CD4-positive, alpha-beta T cell treated with Interleukin-15 for 1 hour (primary cell): Measurements from ENCODE around the gene C7orf25.

Experiments used
- DNase-seq: peaks from one replicate; pipeline ENCODE4 v3.0.0-alpha.2; 2020

Gene C7orf25

DNA sequence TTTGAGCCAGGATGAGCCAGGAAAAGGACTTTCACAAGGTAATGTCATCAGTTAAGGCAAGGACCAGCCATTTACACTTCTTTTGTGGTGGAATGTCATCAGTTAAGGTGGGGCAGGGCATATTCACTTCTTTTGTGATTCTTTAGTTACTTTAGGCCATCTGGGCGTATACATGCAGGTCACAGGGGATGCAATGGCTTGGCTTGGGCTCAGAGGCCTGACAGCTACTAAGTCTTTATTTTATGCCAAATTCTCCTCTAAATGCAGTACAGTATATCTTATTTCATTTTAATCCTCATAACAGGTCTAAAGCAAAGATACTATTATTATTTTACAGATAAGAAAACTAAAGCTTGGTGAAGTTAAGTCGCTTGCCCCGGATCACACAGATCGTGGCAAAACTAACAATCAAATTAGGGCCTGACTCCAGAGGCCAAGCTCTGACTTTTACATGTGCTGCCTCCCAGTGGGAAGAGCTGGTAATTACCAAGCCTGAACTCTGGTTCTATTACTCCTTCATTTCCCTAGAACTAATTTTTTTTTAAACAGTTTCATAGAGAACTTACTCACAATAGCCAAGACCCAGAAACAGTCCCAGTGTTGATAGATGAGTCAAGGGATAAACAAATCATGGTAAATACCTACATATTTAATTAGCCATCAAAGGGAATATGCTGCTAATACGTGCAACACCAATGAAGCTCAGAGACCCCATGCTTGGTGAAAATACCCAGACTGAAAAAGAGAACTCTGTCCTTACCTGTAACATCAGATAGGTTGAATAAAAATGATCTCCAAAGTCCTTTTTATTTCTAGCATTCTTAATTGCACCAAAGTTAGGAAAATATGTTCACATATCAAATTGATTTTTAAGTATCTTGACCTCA, 35.4 kb downstream of the C7orf25 start:
- no peak for DNase-seq

DNA sequence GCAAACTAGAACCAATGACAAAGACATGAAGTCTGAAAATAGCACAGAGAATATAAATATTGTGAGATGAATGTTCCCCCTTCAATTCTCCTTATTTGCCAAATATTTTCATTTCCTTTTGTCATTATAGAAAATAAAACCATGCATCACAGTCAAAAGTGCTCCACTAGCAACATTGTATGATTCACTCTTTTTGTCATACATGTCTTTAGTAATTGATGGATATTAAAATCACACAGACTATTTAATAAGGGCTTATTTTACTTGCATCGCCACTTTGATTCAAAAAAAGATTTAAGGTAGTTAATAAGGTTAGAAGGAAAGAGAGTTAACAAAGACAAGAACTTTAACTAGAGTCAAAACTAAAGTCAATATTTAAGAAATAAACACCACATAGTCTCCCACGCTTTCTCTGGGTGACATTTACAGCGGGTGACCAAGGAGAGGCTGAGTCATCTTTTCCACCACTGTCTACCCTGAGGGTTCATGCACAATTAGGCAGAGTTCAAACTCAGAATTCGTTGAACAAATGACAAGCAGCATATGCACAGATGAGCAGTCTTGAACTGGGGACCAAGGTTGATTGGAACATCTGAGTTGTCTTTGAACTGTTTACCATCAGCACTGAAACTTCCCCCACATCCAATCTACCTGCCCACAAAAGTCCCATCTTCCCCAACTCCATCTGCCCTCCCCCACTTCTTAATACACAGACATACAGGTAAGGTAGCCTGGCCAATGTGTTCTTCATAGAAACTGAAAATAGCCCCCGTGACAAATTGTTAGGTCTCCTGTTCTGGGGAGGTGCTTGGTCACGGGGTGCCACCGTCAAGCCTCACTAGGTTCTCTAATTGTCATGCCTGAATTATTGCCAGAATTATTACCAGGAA, 42.5 kb downstream of the C7orf25 start:
- DNase-seq = no peak

DNA sequence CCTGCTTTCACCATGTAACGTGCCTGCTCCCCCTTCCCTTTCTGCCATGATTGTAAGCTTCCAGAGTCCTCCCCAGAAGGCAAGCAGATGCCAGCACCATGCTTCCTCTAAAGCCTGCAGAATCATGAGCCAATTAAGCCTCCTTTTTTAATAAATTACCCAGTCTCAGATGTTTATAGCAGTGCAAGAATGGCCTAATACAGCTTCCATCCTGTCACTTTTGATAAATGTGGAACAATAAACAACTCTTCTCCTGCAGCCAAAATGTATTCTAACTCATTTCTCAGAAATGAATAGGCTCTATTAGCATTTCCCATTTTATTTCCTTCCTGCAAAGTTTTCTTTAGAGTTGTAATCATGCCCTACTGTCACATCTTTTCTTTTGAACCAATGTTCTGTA, 43.4 kb downstream of the C7orf25 start:
- no peak for DNase-seq
